Measurements from ENCODE around the gene NTHL1. TPM values are rescaled to one million over a fixed set of nuclear protein-coding genes. Genes with fewer than 3 reads are reported as not detected.

Gene NTHL1
- total RNA-seq, 1 experiment from 2014 or later = 39.8 TPM

DNA sequence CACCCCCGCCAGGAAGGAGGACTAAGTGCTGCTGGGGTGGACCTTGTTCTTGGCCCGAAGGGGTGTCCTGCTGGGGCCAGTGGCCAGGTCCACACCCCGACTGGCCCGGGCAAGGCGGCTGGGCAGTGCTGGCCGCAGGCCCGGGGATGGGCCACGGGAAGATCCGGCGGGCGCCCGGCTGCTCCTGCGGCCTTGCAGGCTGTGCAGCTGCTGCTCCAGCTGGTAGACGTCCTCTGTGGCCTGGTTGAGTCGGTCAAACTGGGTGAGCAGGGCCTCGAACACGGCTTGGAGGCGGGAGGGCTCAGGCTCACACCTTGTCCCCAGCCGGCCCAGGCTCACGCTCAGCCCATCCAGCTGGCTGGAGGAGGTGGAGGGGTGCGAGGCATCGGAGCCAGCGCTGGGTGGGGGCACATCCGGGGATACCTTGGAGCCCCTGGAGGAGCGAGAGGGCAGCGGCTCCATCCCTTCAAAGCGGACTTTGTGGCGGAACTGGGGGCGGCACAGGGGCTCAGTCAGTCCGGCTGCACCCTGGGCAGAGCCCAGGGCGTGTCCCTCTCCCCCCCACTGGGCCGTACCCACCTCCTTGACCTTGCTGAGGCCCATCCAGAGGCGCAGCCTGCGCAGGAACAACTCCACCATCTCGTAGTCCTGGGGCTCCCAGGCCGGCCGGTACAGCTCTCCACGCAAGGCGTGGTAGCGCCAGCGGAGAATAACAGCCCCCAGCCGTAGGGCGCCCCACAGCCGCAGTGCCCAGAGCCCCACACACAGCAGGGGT, 42.3 kb upstream of the NTHL1 start:
- no peak for DNase-seq (ENCODE audit: low read depth, low spot score)
- no peak overlapping the region for H3K4me3 ChIP-seq (ENCODE audit: low read depth in 2 of 2, low read length in 2 of 2)
- ChIA-PET POLR2A (no interaction called here), CTCF (no interaction called here)
- H3K36me3 ChIP-seq (ENCODE audit: control insufficient read depth, insufficient read depth, low read length) = no peaks in the 10 kb centered on the region
- H3K9me3 ChIP-seq (ENCODE audit: control insufficient read depth, insufficient read depth, low read depth, low read length) = no peaks in the 10 kb centered on the region
- no peak for ATAC-seq
- intact Hi-C loops (cut with micrococcal nuclease; ENCODE audit: unreplicated experiment) = no loop called here
- in situ Hi-C loops (cut with HindIII; ENCODE audit: low pct_unique_long_range_greater_than_20kb, low sequenced_read_pairs) = no loop called here
- BruUV-seq (replicated peaks) = no TSS peak
- TF ChIP-seq, protein P1, sequence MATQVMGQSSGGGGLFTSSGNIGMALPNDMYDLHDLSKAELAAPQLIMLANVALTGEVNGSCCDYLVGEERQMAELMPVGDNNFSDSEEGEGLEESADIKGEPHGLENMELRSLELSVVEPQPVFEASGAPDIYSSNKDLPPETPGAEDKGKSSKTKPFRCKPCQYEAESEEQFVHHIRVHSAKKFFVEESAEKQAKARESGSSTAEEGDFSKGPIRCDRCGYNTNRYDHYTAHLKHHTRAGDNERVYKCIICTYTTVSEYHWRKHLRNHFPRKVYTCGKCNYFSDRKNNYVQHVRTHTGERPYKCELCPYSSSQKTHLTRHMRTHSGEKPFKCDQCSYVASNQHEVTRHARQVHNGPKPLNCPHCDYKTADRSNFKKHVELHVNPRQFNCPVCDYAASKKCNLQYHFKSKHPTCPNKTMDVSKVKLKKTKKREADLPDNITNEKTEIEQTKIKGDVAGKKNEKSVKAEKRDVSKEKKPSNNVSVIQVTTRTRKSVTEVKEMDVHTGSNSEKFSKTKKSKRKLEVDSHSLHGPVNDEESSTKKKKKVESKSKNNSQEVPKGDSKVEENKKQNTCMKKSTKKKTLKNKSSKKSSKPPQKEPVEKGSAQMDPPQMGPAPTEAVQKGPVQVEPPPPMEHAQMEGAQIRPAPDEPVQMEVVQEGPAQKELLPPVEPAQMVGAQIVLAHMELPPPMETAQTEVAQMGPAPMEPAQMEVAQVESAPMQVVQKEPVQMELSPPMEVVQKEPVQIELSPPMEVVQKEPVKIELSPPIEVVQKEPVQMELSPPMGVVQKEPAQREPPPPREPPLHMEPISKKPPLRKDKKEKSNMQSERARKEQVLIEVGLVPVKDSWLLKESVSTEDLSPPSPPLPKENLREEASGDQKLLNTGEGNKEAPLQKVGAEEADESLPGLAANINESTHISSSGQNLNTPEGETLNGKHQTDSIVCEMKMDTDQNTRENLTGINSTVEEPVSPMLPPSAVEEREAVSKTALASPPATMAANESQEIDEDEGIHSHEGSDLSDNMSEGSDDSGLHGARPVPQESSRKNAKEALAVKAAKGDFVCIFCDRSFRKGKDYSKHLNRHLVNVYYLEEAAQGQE (IDR thresholded peaks at IDR 0.05; ENCODE audit: insufficient read depth in 1 of 2, low read depth in 2 of 2, low read length in 1 of 2) = no peak
- TF ChIP-seq TCF7L2 (IDR thresholded peaks at IDR 0.05; ENCODE audit: low read depth, low read length) (no peak), POLR2AphosphoS5 (IDR thresholded peaks at IDR 0.05; ENCODE audit: low read depth, low read length) (no peak), SIN3A (IDR thresholded peaks at IDR 0.05; ENCODE audit: borderline replicate concordance, insufficient read depth, low read depth, low read length) (no peak)
- TF ChIP-seq, protein P2, sequence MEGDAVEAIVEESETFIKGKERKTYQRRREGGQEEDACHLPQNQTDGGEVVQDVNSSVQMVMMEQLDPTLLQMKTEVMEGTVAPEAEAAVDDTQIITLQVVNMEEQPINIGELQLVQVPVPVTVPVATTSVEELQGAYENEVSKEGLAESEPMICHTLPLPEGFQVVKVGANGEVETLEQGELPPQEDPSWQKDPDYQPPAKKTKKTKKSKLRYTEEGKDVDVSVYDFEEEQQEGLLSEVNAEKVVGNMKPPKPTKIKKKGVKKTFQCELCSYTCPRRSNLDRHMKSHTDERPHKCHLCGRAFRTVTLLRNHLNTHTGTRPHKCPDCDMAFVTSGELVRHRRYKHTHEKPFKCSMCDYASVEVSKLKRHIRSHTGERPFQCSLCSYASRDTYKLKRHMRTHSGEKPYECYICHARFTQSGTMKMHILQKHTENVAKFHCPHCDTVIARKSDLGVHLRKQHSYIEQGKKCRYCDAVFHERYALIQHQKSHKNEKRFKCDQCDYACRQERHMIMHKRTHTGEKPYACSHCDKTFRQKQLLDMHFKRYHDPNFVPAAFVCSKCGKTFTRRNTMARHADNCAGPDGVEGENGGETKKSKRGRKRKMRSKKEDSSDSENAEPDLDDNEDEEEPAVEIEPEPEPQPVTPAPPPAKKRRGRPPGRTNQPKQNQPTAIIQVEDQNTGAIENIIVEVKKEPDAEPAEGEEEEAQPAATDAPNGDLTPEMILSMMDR (IDR thresholded peaks at IDR 0.05) = no peak
- no peaks in the 10 kb centered on the region for H3K27me3 ChIP-seq (ENCODE audit: control insufficient read depth, insufficient read depth, low read length)
- H3K27ac ChIP-seq (ENCODE audit: low read length) = no peak overlapping the region
- H3K4me1 ChIP-seq (ENCODE audit: control insufficient read depth, insufficient read depth, low read length) = 0 out of 2 replicates have a peak, but pooled peaks cover 10% of the 10 kb centered on the region

DNA sequence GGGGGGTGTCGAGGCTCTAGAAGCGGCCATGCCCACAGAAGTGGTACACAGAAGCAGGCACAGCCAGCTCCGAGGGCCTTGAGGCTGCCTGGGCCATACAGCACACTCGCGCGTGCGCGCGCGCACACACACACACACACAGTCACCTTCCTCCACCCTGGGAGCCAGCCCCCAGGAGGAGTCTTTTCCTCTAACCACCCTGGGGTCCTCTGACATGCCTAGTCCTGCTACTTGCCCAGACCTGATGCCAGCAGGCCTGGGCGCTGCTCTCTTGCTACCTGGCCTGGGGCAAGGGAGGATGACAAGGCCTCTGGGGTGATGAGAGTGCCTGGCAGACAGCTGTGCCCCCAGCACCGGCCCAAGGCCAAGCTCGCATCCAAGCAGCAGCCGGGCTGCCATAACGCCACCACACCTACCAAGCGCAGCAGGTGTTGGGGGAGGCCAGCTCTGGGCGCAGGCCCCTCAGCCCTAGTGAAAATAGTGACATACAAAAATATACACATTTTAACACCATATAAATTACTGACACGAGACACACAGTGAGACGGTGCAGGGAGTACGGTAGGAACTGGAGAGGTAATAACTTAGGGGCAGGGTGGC, 41.2 kb upstream of the NTHL1 start:
- Histone ChIP-seq H3K9me3 (ENCODE audit: control insufficient read depth, insufficient read depth, low read depth, low read length) (no peaks in the 10 kb centered on the region), H3K27ac (ENCODE audit: low read length) (no peak overlapping the region), H3K36me3 (ENCODE audit: control insufficient read depth, insufficient read depth, low read length) (no peaks in the 10 kb centered on the region), H3K27me3 (ENCODE audit: control insufficient read depth, insufficient read depth, low read length) (no peaks in the 10 kb centered on the region), H3K4me3 (ENCODE audit: low read depth in 2 of 2, low read length in 2 of 2) (no peak overlapping the region), H3K4me1 (ENCODE audit: control insufficient read depth, insufficient read depth, low read length) (0 out of 2 replicates have a peak, but pooled peaks cover 14% of the 10 kb centered on the region)
- in situ Hi-C loops (cut with HindIII; ENCODE audit: low pct_unique_long_range_greater_than_20kb, low sequenced_read_pairs) = no loop called here
- ATAC-seq = no peak
- POLR2A ChIA-PET = interaction anchor here (0.5 kb wide), 2 partner anchors 57 to 78 kb away, joined by 3 to 4 read pairs; no protein-coding TSS in a partner anchor
- TF ChIP-seq SIN3A (IDR thresholded peaks at IDR 0.05; ENCODE audit: borderline replicate concordance, insufficient read depth, low read depth, low read length) (no peak), TCF7L2 (IDR thresholded peaks at IDR 0.05; ENCODE audit: low read depth, low read length) (no peak), POLR2AphosphoS5 (IDR thresholded peaks at IDR 0.05; ENCODE audit: low read depth, low read length) (no peak)
- TF ChIP-seq, protein P2 (IDR thresholded peaks at IDR 0.05) = no peak
- TF ChIP-seq, protein P1 (IDR thresholded peaks at IDR 0.05; ENCODE audit: insufficient read depth in 1 of 2, low read depth in 2 of 2, low read length in 1 of 2) = no peak
- TSS peak; percentile 81 for BruUV-seq (replicated peaks)
- CTCF ChIA-PET = no interaction called here
- no peak for DNase-seq (ENCODE audit: low read depth, low spot score)
- intact Hi-C loops (cut with micrococcal nuclease; ENCODE audit: unreplicated experiment) = no loop called here
